GM13976 (cell line): ENCODE measurements around the gene ACO1.

Experiments used
- DNase-seq: peaks from one replicate; pipeline ENCODE4 v3.0.0; 2012; ENCODE audit warnings: low spot score
- CTCF ChIP-seq: IDR thresholded peaks from 2 replicates; pipeline ENCODE4 v1.5.1; 2012; ENCODE audit warnings: borderline replicate concordance, mild to moderate bottlenecking; ENCODE audit not compliant: insufficient read depth; ENCODE audit errors: extremely low read depth, missing control alignments, control extremely low read depth
- in situ Hi-C: fragments of 300-500 bp; cut with MboI; formaldehyde crosslinking; loops from one replicate; pipeline ENCODE4 v1.12.0; 2022; ENCODE audit warnings: low sequenced_read_pairs, mixed read lengths, inconsistent platforms; ENCODE audit not compliant: unreplicated experiment

Gene ACO1

DNA sequence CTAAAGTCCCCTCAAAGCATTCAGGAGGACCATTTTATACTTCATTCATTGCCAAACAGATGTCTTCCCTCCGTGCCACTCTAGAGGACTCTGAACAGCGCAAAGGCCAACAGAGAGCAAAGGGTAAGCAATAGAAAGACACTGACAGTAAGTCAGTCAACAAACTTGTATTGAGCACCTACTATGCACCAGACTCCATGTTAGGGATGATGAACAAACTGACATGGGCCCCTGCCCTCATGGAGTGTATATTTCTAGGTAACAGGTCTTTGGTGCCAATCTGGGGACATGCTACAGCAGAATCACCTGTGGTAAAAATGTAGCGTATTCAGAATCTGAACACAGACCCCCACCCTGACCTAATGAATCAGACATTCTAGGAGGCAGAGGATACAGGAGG lies 3.5 kb upstream of the ACO1 start:
- no peak for TF ChIP-seq CTCF
- in situ Hi-C loops = loop anchor here (5.0 to 10.0 kb wide), 3 partner anchors 196 to 604 kb away; no protein-coding TSS in a partner anchor
- DNase-seq = no peak

- in situ Hi-C loops = loop anchor here (5.0 to 10.0 kb wide), 3 partner anchors 195 to 602 kb away; no protein-coding TSS in a partner anchor
- DNase-seq = no peak
- no peak for TF ChIP-seq CTCF
Measured at GRCh38 chr9:32382565-32383320, 1.7 kb upstream of the ACO1 start.

- TF ChIP-seq CTCF = no peak
- in situ Hi-C loops = loop anchor here (5.0 to 10.0 kb wide), 3 partner anchors 193 to 601 kb away; no protein-coding TSS in a partner anchor
- no peak for DNase-seq
Measured at GRCh38 chr9:32384002-32384363, 460 bp upstream of the ACO1 start.

- DNase-seq = no peak
- TF ChIP-seq CTCF = no peak
- in situ Hi-C loops = loop anchor here (10.0 kb wide), 2 partner anchors 319 to 599 kb away; no protein-coding TSS in a partner anchor
Measured at GRCh38 chr9:32385152-32385884, 875 bp downstream of the ACO1 start.

DNA sequence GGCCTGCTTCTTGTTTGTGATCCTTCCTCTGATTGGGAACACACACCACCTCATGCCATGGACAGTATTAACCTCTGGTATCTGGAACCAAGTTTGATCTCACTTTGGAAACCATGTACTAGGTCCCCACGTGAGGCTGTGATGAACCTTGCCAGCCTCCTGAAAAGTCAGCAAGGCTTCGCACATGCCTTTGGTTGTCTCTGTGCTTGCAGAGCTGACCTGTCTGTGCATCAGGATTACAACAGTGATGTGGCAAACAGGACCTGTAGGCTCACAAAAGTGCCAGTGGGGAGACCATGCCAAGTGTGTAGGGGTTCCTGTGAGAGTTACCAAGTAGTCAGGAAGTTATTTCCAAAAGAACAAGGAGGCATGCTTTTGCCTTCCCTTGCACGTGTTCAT lies 1.4 kb downstream of the ACO1 start:
- no peak for TF ChIP-seq CTCF
- in situ Hi-C loops = loop anchor here (10.0 kb wide), 2 partner anchors 319 to 599 kb away; no protein-coding TSS in a partner anchor
- no peak for DNase-seq

GRCh38 chr9:32387256-32387655 lies 2.8 kb downstream of the ACO1 start:
- in situ Hi-C loops = loop anchor here (10.0 kb wide), 2 partner anchors 318 to 598 kb away; no protein-coding TSS in a partner anchor
- no peak for TF ChIP-seq CTCF
- no peak for DNase-seq
